ENCODE data around the gene RFPL3.
"Not testable (repeated sequence)": the region's sequence is repeated elsewhere in the genome, so short reads cannot be mapped to it uniquely, and the experiment has no call there.

Gene RFPL3

DNA sequence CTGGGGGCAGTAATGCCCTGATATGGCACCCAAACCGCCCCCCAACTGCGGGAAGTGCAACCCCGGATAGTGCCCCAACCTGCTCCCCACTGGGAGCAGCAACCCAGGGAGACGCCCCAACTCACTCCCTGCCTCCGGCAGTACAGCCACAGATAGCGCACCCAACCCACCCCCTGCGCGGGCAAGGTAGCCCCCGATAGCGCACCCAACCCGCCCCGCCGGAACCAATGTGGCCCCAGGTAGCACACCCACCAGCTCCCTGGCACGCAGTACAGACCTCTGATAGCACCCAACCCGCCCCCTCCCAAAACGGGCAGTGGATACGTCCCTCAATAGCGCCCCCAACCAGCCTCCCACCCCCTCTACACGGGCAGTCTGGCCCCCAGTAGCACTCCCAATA is 3.8 kb upstream of the RFPL3 start:
- no peak for DNase-seq (ENCODE audit: low spot score)

DNA sequence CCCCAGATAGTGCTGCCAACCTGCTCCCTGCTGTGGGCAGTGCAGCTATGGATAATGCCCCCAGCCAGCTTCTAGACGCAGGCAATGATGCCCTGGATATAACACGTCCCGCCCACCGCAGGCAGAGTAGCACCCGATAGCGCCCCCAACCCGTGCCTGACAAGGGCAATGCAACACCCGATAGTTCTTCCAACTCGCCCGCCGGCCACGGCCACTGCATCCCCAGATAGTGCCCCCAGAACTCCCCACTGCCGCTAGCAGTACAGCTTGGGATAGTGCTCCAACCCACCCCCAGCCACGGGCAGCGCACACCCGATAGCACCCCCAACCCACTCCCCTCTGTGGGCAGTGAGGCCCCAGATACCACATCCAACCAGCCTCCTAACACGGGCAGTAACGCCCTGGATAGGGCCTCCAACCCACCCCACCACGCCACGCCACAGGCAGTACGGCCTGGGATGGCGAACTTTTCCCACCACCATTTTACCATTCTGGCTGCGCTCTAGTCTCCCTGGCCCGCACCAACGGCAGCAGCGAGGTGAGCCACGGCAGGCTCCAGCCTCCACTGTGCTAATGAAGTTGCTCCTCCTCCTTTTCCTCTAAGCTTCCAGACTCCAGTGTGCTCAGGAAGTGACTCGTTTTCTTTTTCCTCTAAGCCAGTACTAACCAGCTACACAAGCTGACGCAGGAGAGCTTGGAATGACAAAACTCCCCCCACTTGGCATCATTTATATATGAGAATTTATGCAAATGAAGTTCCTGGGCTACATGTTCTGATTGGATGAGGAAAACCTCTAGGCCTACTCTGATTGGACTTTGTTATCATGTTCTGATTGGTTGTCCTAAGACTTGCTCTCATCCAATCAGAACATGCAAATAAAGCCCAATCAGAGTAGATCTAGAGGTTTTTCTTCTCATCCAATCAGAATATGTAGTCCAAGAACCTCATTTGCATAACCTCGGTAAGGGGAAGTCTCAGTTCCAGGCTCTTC is 3.0 kb upstream of the RFPL3 start:
- no peak for DNase-seq (ENCODE audit: low spot score)

GRCh38 chr22:32355760-32356159 is 1.9 kb upstream of the RFPL3 start:
- no peak for DNase-seq (ENCODE audit: low spot score)

DNA sequence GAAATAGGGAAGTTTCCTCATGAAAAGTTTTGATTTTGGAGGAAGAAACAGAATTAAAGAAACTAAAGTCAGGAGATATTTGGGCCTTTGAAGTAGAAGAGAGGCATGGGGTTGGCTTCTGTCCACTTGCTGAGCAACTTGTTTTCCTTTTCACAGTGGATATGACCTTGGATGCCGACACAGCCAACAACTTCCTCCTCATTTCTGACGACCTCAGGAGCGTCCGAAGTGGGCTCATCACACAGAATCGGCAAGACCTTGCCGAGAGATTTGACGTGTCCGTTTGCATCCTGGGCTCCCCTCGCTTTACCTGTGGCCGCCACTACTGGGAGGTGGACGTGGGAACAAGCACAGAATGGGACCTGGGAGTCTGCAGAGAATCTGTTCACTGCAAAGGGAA is 2.4 kb downstream of the RFPL3 start:
- DNase-seq (ENCODE audit: low spot score) = not testable (repeated sequence)

GRCh38 chr22:32361257-32361656 is 3.6 kb downstream of the RFPL3 start:
- DNase-seq (ENCODE audit: low spot score) = no peak

DNA sequence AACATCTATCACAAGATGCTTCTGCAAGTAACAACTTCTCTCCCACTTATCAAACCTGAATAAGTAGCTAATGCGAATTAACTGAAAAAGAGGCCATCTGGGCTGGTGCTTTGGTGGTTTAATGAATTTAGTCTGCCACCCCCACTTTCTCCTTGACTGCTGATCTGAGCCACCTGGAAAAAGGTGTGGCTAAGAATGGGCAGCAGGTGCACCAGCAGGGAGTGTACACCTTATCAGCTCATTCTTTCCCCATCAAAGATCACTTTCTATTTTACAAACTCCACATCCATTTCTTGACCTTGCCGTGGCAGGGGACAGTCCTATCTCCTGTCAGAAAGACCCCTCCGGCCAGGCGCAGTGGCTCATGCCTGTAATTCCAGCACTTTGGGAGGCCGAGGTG is 6.5 kb downstream of the RFPL3 start:
- no peak for DNase-seq (ENCODE audit: low spot score)

- no peak for DNase-seq (ENCODE audit: low spot score)
Measured at GRCh38 chr22:32375678-32376450, 18.2 kb downstream of the RFPL3 start.

- no peak for DNase-seq (ENCODE audit: low spot score)
Measured at GRCh38 chr22:32376681-32377080, 19.0 kb downstream of the RFPL3 start.

DNA sequence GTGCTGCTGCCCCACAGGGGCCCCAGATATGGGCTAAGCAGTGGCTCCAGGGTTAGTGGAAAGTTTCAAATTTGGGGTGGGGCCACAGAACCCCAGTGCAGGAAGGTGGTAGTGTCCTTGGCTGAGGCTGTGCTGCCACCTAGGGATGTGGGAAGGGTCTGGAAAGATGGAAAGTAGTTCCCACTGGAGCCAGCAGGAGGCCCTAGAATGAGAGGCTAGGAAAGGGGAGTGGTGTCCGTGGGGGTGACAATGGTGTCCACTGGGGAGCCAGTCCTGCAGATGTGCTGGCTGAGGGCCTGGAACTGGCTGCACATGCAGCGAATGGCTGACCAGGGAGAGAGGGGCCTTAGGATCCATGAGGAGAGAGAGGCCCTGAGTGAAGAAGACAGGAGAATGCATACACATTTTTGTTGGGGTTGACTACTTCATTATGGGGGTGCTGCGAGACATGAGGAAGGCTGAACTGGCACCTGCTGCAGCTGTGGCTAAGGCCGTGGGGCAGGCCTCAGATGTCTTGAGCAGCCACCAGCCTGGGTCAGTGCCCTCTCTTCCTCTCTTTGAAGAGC is 21.1 kb downstream of the RFPL3 start:
- peak; percentile 57 for DNase-seq (ENCODE audit: low spot score)

- no peak for DNase-seq (ENCODE audit: low spot score)
Measured at GRCh38 chr22:32380991-32381390, 23.3 kb downstream of the RFPL3 start.

DNA sequence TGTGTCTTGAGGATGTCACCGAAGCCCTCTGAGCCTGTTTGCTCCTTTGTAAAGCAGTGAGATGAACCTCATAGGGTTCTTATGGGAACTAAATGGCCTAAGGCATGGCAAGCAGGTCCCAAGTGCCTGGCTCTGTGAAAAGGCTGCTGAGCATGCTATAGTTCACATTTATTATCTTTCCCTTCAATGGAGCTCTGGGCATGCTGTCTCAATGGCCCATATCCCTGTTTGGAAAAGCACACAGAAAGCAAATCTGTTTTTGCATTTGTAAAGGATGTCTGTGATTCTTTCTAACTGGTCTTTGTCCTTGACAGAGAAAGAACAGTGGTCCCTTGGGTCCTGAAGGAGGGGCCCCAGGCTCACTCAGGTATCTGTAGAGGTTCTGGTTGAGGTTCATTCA is 28.0 kb downstream of the RFPL3 start:
- no peak for DNase-seq (ENCODE audit: low spot score)

- no peak for DNase-seq (ENCODE audit: low spot score)
Measured at GRCh38 chr22:32389685-32390084, 32.0 kb downstream of the RFPL3 start.

DNA sequence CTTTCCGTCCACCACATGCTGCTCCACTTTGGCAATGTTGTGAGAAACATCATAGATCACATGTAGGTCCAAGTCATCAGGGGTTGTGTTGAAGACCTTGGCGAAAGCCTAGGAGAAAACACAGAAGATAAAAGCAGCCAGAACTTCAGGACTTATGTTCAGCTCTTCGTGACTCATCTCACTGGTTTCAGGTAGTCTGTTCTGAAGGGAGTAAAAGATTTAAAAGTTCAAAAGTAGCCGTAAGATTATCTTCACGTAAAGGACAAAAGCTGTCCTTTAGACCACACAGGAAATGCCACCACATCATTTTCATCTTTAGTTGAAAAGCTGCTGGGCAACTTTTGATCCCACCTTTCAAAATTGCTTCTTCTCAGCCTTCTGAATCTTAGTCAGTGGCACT is 37.4 kb downstream of the RFPL3 start:
- no peak for DNase-seq (ENCODE audit: low spot score)

- DNase-seq (ENCODE audit: low spot score) = no peak
Measured at GRCh38 chr22:32396255-32396654, 38.6 kb downstream of the RFPL3 start.

GRCh38 chr22:32396746-32397145 is 39.1 kb downstream of the RFPL3 start:
- no peak for DNase-seq (ENCODE audit: low spot score)

DNA sequence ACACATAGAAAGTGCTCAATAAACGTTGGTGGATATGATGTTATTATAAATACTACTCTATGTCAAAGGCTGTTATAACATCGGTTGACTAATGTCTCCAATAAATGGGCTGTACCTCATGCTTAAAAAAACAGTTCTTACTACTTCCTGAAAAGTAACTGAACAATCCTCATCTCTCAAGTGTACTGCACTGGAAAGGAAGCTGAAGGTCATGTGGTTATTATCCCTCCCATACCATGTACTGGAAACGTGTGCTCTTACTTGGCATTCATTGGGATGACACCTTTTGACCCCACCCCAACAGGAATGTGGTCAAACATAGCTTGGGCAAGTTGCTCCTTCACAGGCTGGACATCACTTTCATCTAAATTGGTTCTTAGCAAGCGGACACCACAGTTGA is 43.8 kb downstream of the RFPL3 start:
- no peak for DNase-seq (ENCODE audit: low spot score)

- no peak for DNase-seq (ENCODE audit: low spot score)
Measured at GRCh38 chr22:32404021-32404420, 46.4 kb downstream of the RFPL3 start.

DNA sequence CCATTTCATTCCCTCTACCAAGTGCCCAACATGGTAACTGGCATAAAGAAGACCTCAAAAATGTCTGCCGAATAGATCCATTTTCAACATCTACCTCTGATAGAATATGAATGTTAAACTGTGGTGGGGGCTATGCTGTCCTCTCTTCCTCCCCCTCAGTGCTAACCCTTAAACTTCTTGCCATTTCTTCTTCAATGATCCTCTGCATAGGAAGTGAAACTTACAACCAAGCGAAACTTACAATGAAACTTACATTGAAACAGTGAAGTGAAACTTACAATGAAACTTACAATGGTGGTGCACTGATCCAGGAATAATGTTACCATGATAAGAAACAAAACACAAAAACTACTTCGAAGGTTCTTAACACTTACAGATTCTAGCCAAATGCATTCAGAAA is 49.6 kb downstream of the RFPL3 start:
- DNase-seq (ENCODE audit: low spot score) = peak; percentile 22

- no peak for DNase-seq (ENCODE audit: low spot score)
Measured at GRCh38 chr22:32407936-32408335, 50.3 kb downstream of the RFPL3 start.

DNA sequence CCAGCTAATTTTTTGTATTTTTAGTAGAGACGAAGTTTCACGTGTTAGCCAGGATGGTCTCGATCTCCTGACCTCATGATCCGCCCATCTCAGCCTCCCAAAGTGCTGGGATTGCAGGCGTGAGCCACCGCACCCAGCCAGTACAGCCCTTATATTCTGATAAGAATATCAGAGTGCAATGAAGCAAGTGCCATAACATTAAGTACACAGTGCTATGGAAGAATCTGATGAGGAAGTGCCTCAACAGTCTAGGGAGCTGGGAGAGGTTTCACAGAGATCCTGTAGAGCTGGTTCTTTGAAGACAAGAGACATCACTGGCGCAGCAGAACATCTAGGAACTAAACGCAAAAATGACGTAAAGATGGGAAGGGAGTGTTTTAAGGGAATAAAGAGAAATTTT is 52.3 kb downstream of the RFPL3 start:
- no peak for DNase-seq (ENCODE audit: low spot score)

- no peak for DNase-seq (ENCODE audit: low spot score)
Measured at GRCh38 chr22:32410459-32410858, 52.8 kb downstream of the RFPL3 start.

All from putamen (tissue), 1 donor.